Mesodermal cell (in vitro differentiated cells): Measurements from ENCODE around the gene GOLGA6L10.
"Not testable (repeated sequence)": the region's sequence is repeated elsewhere in the genome, so short reads cannot be mapped to it uniquely, and the experiment has no call there.

Source experiments
- H3K27ac ChIP-seq: 2 replicates; pipeline ENCODE4 v1.7.0; 2013; ENCODE audit warnings: mild to moderate bottlenecking, low read depth, low read length, moderate library complexity; ENCODE audit not compliant: severe bottlenecking
- H3K36me3 ChIP-seq: 2 replicates; pipeline ENCODE4 v1.7.1; 2013; ENCODE audit warnings: mild to moderate bottlenecking, low read length, moderate library complexity; ENCODE audit not compliant: control insufficient read depth, insufficient read depth
- H3K4me1 ChIP-seq: one replicate; pipeline ENCODE4 v1.7.1; 2013; ENCODE audit warnings: mild to moderate bottlenecking, low read length; ENCODE audit not compliant: insufficient read depth, control insufficient read depth, poor library complexity, severe bottlenecking
- H3K4me3 ChIP-seq: 2 replicates; pipeline ENCODE4 v1.7.0; 2013; ENCODE audit warnings: low read length, control low read depth, mild to moderate bottlenecking; ENCODE audit not compliant: insufficient read depth, poor library complexity, severe bottlenecking; ENCODE audit errors: extremely low read depth
- H3K9me3 ChIP-seq: 2 replicates; pipeline ENCODE4 v1.7.1; 2013; ENCODE audit warnings: mild to moderate bottlenecking, low read length, moderate library complexity; ENCODE audit not compliant: control insufficient read depth
- WGBS, 2 experiments: methylation state at CpG; one replicate each; pipeline ENCODE4 v1.1.5; 2013; ENCODE audit warnings: missing lambda C conversion rate in 2 of 2; ENCODE audit not compliant: insufficient coverage in 2 of 2; 5-methylcytosine and 5-hydroxymethylcytosine counted together

GOLGA6L10 gene

DNA sequence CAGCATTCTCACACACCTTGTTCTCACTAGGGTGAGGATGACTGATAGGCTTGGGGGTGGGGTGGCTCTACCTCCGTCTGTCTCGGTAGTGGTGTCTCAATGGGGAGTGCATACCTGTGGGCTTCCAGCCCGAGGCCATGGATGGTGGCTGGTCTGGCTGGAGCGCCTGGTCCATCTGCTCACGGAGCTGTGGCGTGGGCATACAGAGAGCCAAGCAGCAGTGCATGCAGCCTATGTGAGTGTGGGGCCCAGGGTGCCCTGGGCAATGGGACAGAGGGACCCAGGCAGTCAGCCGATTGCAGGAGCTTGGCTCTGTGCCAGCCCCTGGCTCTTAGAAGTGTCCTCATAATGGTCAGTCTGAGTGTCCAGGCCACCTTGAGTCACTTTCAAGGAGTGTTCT, 31.8 kb downstream of the GOLGA6L10 start:
- WGBS, 2 experiments, result 89 to 92% methylated on average over 6 to 7 of the region's 7 CpGs
- not testable (repeated sequence) for H3K4me1 ChIP-seq, H3K9me3 ChIP-seq, H3K4me3 ChIP-seq, H3K27ac ChIP-seq, H3K36me3 ChIP-seq

GRCh38 chr15:82317091-82317489, 32.2 kb downstream of the GOLGA6L10 start:
- WGBS, 2 experiments, result 87 to 93% methylated on average over 5 to 9 of the region's 12 CpGs
- Histone ChIP-seq H3K4me3 (no peak overlapping the region), H3K9me3 (no peaks in the 10 kb centered on the region), H3K27ac (no peak overlapping the region), H3K36me3 (no peaks in the 10 kb centered on the region), H3K4me1 (peaks cover 9% of the 10 kb centered on the region)

DNA sequence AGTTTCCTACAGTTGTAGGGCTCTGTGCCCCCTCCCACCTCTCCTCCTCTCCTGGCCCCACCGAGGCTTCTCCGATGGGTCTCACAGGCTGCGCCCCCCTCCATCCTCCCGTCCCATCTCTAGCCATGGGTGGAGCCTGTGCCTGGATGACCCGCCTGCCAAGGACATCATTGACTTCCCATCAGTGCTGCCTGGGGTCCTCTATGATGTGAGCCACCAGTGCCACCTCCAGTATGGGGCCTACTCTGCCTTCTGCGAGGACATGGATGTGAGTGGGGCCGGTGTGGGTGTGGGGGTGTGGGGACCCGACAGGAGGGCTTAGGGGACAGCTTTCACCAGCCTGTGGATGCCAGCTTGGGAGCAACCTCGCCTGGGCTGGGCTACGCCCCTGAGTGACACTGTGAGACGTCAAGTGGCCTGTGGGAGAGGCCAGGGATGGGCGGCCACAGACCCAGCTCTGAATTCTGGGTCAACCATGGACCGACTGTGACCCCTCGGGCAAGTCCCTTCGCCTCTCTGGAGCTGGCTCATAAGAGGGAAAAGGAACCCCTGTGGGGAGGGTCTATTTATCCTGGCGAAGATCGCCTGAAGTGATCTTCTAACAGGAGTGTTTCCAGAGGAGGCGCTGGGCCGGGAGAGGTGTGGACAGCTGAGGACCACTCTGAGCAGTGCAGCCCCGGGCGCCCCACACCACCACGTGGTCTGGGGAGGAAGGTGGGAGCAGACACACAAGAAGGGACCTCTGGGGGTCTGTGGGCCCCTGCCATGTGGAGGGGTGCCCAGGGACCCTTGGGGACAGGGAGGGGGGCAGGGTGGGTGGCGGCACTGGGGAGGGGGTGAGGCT, 32.8 kb downstream of the GOLGA6L10 start:
- not testable (repeated sequence) for H3K4me3 ChIP-seq, H3K9me3 ChIP-seq, H3K36me3 ChIP-seq, H3K27ac ChIP-seq, H3K4me1 ChIP-seq
- 93 to 95% methylated on average over 14 to 23 of the region's 23 CpGs for WGBS, 2 experiments

GRCh38 chr15:82315519-82316246, 33.6 kb downstream of the GOLGA6L10 start:
- Histone ChIP-seq H3K4me1 (peaks cover 9% of the 10 kb centered on the region), H3K4me3 (no peak overlapping the region), H3K36me3 (no peaks in the 10 kb centered on the region), H3K27ac (no peak overlapping the region), H3K9me3 (no peaks in the 10 kb centered on the region)
- 88 to 94% methylated on average over 10 to 21 of the region's 24 CpGs for WGBS, 2 experiments

DNA sequence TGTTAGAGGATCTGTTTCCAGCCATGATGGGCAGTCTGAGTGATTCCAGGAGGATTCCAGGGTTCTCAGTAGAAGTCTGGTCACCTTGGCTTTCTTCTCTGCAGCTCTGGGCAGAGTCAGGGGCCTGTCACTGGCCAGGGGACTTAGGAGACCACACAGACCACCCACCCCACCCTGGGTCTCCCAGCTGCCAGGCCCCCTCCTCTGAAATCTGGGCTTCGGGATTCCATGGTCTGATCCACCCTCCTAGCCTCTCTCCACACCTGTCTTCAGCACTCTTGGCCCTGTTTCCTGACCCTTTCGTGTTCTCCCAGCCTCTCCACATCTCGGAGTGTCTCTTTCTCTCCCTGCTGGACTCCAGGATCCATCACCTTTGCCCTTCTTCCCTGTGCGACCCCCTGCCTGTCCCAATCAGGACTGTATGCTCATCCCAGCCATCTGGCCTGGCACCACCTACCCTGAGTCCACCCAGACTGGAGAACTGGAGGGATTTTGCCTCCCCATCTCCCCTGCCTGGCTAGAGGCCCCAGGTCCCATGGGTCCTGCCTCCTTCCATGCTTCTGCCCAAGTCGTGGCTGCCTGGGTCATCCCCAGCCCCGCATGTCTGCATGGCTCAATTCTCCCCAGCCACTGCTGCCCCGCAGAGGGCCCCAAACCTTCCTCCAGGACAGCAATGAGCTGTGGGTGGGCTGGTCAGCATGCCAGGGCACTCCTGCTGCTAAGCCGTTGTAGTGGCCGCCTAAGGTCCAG, 34.3 kb downstream of the GOLGA6L10 start:
- Histone ChIP-seq H3K36me3 (no peaks in the 10 kb centered on the region), H3K4me3 (no peak overlapping the region), H3K9me3 (no peaks in the 10 kb centered on the region), H3K27ac (no peak overlapping the region), H3K4me1 (peaks cover 9% of the 10 kb centered on the region)
- 80 to 84% methylated on average over 8 to 9 of the region's 9 CpGs for WGBS, 2 experiments

DNA sequence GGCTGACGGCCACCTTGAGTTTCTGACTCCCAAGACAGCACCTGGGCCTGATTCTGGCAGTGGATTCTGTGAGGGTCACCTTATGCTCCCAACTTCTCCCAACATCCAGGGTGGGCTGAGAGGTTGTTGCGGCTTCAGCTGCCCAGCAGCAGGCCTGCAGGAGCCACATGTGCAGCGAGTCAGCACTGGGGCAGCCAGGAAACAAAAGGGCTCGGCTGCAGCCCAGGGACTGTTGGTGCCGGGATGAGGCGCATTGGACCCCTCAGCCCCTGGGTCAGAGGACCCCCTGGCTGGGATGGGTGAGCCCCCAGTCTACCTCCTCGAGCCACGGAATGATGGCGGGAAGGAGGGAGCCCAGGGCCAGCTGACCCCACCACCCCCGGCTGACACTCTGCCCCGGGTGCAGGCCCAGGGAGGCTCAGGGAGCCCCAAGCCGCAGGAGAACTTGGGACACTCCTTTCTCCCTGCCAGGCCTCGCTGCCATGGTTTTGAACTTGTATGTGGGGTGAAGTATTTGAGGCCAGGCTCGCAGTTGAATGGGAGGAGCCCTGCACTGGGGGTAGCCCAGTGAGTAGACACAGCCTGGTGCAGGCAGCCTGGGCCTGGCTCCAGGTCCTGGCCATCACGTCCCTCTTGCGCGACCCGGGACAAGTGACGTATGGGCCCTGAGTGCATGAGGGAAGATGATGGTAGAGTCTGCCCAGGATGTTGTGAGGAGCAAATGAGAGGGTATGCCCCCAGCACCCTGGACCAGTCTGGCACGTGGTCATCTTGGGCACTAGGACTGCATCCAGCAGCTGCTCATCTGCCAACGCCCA, 35.1 kb downstream of the GOLGA6L10 start:
- not testable (repeated sequence) for H3K36me3 ChIP-seq, H3K9me3 ChIP-seq

GRCh38 chr15:82313446-82313845, 35.8 kb downstream of the GOLGA6L10 start:
- H3K4me1 ChIP-seq, result peaks cover 9% of the 10 kb centered on the region
- no peaks in the 10 kb centered on the region for H3K36me3 ChIP-seq
- 80 to 100% methylated on average over 1 of the region's 2 CpGs for WGBS, 2 experiments
- no peaks in the 10 kb centered on the region for H3K9me3 ChIP-seq
- H3K4me3 ChIP-seq, result no peak overlapping the region
- H3K27ac ChIP-seq, result no peak overlapping the region

More for the DNA sequence above, 35.1 kb downstream of the GOLGA6L10 start:
- H3K27ac ChIP-seq, H3K4me1 ChIP-seq, H3K4me3 ChIP-seq: not testable (repeated sequence)
- WGBS, 2 experiments, result 93 to 94% methylated on average over 12 to 20 of the region's 21 CpGs

DNA sequence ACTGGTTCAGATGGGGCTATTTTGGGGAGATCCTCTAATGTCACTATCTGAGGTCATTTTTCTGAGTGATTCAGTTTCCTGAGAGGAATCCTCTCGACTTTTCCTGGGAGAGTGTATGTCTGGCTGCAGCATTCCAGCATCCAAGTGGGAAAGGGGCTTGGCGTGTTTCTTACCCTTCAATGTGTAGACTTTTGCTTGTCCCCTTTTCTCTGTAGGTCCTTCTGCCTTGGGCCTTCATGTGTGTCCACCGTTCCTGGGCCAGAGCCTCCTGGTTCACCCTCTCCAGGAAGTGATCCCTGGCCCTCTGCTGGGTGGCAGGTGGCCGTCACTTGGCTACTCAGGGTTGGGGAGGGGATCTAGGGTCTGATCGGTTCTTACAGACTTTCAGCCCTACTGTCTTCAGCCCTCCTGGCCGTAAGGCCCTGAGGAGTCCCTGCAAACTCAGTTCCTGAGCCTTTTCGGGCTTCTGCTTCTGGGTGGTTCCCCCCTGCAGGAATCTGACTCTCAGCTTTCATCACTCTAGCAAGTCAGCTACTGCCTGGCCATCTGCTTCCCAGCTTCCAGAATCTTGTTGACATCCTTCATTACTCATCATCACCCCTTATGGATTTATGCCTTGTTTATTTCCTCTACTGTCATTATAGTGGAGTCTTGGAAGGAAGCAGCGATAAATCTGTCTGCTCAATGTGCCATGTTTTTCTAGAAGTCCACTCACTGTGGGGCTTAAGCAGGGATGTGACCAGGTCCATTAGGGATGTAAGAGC, 36.5 kb downstream of the GOLGA6L10 start:
- Histone ChIP-seq H3K4me1 (peaks cover 9% of the 10 kb centered on the region), H3K36me3 (no peaks in the 10 kb centered on the region)
- WGBS, 2 experiments, result 77 to 78% methylated on average over 3 to 7 of the region's 8 CpGs

DNA sequence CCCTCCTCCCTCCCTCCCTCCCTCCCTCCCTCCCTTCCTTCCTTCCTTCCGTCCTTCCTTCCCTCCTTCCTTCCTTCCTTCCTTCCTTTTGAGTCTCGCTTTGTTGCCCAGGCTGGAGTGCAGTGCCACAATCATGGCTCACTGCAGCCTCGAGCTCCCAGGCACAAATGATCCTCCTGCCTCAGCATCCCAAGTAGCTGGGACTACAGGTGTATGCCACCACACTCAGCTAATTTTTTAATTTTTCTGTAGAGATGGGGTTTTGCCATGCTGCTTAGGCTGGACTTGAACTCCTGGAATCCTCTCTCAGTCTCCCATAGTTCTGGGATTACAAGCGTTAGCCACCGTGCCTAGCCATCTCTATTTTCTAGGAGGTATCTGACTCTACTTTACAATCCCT, 38.0 kb downstream of the GOLGA6L10 start:
- H3K9me3 ChIP-seq, H3K4me1 ChIP-seq, H3K4me3 ChIP-seq, H3K36me3 ChIP-seq, H3K27ac ChIP-seq: not testable (repeated sequence)
- WGBS, 2 experiments, result 85 to 97% methylated on average over 2 to 4 of the region's 5 CpGs

More for the DNA sequence above, 36.5 kb downstream of the GOLGA6L10 start:
- Histone ChIP-seq H3K9me3 (no peaks in the 10 kb centered on the region), H3K4me3 (no peak overlapping the region), H3K27ac (no peak overlapping the region)
